HG02678 (cell line): ENCODE results near the gene ARAP1.

Experiments used
- ATAC-seq: cut with Tn5 transposase; IDR thresholded peaks from one replicate; pipeline ENCODE4 v1.9.1; 2021; ENCODE audit warnings: mild to moderate bottlenecking, moderate library complexity; ENCODE audit not compliant: unreplicated experiment

The ARAP1 gene

DNA sequence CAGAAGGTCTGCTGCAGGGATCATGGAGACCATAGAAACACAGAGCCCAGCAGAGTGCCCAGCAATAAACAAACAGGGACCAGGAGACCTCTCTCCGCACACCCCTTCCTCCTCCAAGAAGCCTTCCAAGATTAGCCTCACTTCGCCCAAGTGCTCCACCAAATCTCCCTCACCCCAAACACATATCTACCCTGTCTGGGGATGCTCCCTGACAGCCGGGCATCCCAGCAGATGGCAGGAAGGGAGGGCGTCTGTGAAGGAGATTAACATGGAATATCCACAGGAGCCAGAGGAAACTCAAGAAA lies 26.5 kb downstream of the ARAP1 start:
- ATAC-seq, result no peak

DNA sequence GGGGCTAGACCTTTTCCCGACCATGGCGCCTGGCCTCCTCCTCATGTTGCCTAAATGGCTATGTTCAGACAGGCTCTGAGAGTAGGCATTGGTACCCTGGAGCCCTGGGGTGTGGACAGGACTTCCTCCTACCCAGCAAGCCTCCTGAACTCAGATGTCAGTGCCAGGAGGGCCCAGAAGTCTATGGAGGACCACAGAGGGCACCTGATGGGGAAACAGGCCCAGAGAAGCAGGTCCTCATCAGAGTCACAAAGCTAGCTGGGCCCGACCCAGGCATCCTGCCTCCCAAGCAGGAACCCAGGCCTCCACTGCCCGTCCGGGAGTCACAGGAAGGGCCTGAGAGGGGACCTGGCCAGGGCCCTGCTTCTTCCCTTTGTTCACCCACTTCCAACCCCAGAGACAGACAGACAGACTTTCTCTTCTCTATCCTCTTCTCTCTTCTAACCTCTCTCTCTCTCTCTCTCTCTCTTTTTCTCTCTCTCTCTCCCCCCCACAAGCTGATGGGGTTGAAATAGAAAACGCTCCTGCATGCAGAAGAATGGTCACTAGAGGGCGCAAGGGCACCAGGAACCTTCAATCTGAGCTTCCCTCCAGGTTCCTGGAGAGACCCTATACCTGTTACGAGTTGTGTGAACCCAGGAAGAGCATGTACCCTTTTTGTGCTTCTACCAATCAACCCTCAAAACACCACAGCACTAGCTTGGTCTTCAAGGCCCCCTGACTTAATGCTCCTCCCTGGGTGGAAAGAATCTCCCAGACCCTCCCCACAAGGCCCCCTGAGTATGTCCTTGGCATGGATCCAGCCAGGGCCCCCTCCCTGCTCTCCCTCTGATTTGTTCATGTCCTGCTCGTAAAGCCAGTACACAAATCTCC lies 27.1 kb downstream of the ARAP1 start:
- ATAC-seq, result no peak

DNA sequence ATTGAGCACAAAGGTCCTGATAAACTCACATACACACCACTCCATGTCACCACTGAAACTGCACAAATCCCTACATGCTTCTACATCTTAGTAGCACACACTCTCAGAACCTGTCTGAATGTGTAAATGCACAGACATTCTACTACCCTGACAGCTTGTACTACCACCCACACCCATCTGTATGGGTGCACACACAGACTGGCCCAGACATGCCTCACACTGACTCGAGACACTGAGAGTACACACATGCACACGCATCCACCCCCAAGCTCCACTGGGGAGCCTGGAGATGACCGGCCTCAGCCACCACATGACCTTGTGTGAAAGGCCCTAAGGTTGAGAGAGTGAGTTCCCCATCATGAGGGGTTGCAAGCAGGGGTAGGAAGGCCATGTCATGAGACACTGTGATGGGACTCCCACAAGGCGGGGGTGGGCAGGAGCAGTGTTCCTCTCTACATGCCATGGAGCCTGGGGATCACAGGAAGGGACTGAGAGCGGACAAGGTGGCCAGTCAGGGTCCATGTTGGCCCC lies 28.1 kb downstream of the ARAP1 start:
- no peak for ATAC-seq

DNA sequence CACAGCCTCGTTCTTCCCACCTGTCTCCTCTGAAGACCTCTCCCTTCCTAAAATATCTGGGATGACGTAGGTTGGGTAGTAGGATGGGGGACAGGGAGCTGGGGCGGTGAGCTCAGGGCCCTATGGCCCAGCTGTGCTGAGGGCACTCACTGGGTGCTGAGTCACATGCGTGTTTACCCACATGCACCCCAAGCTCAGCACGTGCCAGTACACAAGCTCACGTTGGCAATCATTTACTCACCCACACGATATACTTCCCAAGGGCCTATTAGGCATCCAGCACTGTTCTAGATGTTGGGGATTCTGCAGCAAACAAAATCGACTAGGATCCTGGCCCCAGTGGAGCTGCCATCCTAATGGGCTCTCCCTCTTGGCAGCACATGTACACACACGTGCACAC lies 28.7 kb downstream of the ARAP1 start:
- ATAC-seq, result no peak

DNA sequence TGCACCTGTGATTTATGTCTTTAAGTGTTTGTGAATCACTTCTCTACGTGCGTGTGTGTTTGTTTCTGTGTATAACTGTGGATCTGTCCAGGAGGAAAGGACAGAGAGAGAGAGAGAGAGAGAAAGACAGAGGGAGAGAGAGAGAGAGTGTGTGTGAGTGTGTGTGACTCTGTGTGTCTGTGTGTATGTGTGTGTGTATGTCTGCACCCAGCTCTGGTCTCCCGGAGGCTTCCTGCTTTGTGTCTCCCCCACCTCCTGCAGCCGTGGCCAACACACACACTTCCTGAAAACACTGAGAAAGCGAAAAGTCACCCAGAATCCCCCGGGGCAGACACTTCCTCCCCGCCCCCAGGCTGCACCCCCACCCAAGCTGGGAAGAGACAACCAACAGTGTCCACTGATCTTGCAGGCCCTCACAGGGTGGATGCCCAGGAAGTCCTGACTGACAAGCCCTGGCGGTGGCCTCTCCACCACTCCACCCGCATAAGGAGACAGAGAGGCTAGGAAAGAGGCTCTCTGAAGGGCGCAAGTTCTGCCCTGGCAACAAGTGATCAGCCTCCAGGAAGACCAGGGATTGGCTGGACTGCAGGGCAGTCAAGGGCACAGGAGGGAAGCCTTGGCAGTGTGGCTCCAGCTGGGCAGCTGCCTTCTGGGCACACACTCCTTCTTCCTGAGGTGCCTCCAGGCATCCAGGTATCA lies 30.0 kb downstream of the ARAP1 start:
- ATAC-seq, result peak; percentile 77

DNA sequence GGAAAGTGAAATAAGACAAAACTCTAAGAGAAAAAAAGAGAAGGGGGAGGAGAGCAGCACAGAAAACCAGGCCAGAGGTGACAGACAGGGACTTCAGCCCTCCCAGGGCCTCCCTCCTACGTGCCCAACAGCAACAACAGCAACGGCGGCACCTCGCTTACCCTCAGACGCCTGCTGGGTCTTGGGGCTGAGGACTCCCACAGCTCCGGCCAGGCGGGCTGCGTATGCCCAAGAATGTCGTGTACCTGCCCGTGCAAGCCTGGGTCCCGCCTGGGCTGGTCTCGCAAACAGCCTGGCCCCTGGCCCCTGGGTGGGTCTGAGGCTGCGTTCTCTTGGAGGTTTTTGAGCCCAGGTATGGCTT lies 30.5 kb downstream of the ARAP1 start:
- ATAC-seq, result no peak

DNA sequence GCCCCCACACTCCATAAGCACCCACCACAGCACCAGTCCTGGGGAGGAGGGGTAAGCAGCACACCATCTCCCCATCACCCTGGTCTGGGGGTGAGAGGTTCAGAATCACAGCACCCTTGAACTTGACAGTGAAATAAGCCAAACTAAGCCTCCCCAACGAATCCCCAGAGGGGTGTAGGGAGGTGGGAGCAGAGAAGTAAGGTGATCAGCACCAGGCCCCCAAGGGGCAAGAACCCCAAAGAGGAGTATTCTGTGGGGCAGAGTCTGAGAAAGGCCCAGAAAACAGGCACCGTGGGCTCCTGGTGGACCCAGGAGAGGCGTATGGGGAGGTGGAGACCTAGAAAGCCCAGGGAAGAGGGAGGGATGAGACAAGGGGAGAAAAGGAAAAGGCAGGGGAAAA lies 30.9 kb downstream of the ARAP1 start:
- ATAC-seq, result no peak

DNA sequence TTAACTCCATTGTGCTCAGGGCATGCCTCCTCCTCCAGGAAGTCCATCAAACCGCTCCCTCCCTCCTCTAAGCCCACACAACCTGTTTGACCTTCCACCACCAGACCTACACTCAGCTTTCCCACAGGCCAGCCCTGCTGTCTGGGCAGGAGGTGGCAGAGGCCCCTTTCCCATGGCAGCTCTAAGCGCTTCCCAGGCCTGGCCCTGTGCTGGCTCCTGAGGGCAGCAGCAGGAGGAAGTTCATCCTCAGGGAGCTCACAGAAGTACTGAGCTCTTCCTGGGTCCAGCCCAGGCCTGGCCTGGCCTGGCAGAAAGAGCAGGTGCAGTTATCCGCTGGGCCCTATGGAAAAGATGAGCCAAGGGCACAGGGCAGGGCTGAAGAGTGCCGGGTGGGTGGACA lies 31.4 kb downstream of the ARAP1 start:
- ATAC-seq, result no peak

DNA sequence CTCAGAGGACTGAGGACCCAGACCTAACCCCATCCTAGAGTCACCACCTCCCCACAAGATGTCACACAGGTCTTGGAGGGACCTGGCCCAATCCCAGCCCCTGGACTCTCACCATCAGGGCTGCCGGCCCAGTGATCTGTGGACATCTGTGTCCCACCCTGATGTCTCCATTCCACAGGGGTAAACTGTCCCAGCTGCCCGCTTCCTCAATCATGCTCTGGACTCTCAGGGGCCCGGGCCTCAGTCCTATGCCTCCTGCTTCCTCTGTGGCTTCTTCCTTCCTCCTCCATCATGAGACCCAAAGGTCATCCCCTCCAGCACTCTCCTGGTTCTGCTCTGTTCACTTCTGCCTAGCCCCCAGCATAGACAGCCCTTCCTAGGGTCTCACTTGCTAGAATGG lies 32.2 kb downstream of the ARAP1 start:
- no peak for ATAC-seq

DNA sequence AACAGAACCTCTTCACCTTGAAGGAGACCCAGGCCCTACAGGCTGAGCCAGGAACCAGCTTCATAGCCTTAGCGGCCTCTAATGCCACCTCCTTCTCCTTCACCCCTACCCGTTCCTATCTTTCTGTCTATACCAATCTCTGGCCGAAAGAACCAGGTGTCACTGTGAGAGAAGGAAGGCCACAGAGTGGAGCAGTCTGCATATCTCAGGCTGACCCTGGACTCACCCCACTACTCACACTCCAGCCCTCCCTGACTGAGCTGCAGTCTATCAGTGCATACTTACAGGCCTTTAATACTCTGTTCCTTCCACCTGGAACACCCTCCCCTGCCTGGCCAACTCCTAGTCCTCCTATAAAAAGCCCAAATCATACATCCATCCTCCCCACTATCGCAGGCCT lies 32.7 kb downstream of the ARAP1 start:
- no peak for ATAC-seq

DNA sequence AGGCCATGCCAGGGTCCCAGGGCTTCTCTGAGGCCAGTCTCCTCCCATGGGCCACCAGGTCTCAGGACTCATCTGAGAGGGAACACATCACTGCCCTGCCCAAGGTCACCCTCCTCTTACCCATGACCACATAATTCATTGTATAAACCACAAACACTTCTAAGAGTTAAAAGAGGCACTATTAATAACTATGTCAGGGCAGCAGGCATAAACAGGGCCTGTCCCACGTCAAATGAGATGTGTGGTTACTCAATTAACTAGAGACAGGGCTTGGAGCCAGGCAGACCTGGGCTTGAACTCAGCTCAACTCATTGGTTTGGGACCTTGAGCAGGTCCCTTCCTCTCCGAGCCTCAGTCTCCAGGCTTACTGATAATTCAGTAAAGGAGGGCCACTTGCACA lies 33.1 kb downstream of the ARAP1 start:
- ATAC-seq, result no peak

DNA sequence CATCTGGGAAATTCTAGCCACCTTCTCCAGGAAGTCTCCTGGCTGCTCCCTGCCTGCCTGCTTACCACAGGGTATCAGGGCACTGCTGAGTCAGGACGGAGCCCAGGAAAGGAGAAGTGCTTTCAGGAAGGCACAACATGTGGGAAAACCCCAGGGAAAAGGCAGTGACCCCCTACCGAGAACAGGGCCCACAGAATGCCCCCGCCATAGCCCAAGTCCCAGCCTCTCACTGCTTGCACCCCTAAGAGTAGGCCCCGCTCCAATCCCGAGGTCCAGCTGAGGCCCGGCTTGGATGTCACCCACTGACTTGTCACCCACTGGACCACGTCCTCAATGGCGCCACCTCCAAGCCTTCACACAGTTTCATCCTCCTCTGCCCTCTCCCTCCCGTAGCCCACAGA lies 34.1 kb downstream of the ARAP1 start:
- ATAC-seq, result no peak

DNA sequence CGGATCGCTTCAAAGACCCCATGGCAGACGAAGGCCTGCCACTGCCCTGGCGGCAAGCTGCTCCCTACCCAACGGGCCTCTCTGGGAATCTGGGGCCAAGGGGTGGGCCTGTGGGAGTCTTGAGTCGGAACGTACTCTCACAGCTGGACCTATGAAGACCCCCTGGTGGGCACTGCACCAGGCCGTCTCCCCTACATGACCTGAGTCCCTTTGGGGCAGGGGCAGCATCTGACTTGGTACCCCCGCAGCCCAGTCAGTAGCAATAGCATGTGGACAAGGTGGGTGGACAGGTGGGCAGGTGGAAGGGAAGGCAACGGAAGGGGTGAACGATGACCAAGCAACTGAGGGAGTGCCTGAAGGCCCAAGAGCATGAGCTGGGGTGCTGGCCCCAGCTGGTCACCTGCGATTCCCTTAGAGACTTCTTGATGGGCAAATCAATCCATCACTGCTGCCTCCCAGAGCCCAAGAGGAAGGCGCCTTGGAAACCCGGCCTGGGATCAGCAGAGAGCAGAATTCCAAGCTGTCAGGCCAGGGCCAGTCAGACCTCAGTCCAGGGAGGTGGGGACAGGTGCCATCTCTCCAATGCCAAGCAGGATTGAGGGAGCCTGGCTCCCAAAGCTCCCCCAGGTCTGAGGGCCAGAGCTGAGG lies 35.3 kb downstream of the ARAP1 start:
- no peak for ATAC-seq

DNA sequence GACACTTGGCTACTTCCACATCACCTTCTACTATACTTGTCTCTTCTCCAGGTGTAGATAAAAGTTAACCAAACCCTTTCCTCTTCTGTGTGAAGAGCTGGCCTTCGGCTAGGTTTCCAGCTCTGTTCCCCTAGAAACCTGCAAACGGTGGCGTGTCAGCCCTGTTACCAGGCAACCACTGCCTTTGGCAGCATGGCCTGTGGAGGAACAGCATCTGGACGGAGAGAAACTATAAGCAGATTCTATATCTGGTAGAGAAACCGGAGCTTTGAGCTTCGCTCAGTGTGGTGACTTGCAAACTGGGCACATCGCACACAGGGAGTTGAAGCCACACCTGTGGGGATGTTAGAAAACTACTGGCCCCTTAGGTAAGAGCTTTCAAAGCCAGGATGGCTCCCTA lies 35.9 kb downstream of the ARAP1 start:
- no peak for ATAC-seq

DNA sequence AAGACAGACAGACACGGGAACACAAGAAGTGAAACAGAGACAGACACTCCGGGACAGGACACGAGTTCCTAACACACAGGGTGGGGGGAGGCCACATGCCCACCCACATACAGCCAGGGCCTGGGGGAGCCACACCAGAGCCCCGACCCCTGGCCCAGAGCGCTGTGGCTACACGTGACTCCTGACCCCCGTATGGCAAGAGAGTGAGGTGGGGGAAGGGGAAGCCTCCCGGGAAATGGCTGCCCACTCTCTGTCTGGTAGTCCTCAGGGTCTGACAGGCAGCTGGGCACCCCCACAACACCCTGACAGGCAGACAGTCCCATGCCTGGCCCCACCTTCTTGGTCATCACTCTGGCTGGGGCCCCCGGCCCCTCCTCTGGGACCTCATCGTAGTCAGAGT lies 39.4 kb downstream of the ARAP1 start:
- no peak for ATAC-seq

DNA sequence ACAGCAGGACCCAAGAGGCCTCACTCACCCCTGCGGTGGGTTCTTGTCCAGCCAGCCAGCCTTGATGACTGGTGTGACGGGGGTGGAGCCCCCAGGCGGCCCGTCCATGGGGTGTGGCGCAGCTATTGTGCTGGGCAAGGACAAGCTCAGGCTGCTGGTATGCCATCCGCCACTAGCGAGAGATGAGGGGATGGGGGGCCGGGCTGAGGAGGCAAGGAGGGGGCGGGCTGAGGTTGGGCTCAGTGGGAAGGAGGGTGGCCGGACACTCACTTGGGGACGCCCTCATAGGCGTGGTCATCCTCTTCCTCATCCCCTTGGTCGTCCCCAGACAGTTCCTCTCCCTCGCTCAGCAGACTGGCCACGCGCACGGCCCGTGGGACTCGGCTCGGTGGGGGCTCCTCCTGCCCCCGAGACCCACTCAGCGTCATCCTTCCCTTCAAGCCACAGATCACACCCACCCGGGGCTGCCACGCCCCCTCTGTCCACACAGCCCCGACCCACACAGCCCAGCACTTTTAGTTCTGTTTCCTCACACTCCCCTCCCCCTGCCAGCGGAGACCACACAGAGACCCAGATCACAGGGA lies 39.9 kb downstream of the ARAP1 start:
- ATAC-seq, result no peak

DNA sequence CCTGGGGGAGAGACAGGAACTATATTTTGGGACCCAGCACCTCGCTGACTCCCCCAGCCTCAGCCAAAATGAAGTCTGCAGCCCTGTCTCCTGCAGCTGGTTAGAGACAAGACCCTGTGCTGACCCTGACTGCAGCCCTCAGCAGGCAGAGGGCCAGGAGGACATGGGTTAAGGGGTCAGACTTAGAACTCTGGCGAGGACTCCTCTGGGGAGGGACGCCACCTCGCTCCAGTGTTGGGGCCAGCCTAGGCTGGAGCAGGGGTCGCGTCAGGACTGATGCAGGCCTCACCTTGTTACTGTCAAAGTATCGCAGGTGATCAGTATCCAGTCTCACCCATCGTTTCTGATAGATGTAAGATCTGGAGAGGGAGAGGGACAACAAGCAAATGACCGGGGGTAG lies 41.1 kb downstream of the ARAP1 start:
- no peak for ATAC-seq

DNA sequence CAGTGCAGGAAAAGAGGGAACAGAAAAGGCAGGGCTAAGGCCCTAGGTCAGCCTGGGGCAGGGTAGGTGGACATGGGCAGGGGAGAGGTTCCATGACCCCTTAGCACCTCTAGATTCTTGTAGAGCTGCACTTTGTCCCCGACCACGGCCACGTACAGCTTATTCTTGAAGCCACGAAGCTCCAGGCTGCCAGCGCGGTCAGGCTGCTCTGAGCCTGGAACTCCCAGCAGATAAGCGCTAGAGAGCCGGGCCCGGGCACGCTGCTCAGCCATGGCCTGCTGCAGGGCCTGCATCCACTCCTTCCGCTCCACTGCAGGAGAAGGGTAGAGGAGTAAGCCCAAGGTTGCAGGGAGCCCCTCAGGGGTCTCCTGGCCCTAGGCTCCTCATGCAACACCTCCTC lies 41.9 kb downstream of the ARAP1 start:
- no peak for ATAC-seq

DNA sequence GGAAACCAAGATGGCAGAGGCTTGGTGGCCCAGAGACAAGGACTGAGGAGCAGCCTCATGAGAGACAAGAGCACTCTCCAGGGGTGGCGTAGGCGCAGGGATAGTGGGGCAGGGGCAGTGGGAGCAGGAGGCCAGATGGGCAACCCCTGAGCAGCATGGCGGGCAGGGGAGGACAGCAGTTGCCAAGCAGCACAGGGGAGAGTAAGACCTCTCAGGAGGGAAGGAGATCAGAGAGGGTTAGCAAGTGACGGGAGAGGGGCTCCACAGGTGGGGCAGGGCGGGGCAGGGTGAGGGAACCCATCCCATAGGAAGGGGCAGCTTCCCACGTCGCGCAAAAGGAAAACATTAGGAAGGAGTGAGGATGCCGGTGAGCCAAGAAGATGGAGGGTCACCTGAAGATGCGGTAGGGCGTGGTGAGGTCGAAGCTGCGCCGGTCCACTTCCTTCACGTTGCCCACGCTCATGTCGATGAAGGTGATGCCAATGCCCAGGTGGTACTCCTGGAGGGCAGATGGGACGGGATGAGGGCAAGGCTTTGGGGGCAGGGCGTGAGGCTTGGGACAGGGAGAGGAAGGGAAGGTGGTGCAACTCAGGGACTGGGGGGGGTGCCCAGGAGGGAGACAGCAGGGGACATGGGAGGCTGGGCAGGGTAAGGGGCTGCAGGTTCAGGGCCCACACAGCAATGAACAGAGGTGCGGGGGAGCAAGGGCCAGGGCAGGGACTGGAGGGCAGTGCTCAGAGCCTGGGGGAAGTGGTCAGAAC lies 42.5 kb downstream of the ARAP1 start:
- ATAC-seq, result no peak

DNA sequence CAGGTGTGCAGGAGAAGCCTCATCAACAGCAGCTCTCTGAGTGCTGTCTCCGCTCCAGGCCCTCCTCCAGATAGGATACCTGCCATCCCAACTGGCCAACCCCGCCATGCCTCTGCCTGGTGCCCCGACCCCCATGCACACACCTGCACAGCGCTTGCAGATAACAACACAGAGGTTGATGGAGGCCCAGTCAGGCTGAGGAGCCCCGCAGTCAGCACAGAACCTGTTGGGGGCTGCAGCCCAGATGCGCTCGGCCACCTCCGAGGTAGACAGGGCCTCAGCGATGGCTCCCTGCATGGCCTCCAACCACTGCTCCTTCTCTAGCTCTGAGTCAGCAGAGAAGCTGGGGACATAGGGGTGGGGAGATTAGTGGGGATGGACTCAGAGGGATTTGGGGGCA lies 45.2 kb downstream of the ARAP1 start:
- no peak for ATAC-seq

DNA sequence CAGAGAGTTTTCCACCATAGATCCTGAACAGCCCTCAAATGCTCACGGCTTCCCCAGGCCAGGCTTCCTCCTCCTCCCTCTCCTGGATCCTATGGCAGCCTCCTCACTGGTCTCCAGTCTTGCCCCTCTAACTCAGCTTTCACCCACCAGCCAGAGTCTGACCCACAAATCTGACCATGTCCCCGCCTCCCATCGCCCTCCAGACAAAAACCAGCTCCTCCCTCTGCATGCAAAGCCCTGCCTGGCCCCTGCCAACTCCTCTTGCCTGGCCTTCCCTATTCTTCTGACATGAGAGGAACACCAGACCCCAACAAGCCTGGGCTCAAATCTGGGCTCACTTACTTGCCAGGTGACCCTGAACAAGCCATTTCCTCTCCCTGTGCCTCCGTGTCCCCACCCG lies 45.6 kb downstream of the ARAP1 start:
- no peak for ATAC-seq
